Neural cell (in vitro differentiated cells): ENCODE results near the gene CNDP2.

Source experiments
- RAD21 ChIP-seq: fragments of 450-650 bp; conservative IDR thresholded peaks from 2 replicates; pipeline ENCODE4 v1.6.1; 2014; ENCODE audit warnings: antibody characterized with exemption, mild to moderate bottlenecking, moderate library complexity
- TAF1 ChIP-seq: IDR thresholded peaks from 2 replicates; pipeline ENCODE4 v1.6.1; 2012; ENCODE audit warnings: low read depth

GRCh38 chr18:74453642-74454198 is 42.4 kb upstream of the CNDP2 start:
- TF ChIP-seq TAF1: no peak
- TF ChIP-seq RAD21: no peak
